RWPE1 (cell line): ENCODE data around the gene TPRG1L.
"Not testable (repeated sequence)": the region's sequence is repeated elsewhere in the genome, so short reads cannot be mapped to it uniquely, and the experiment has no call there.

Experiments used
- CTCF ChIA-PET: fragments of 350-600 bp; sonication (Branson Sonifier 250); formaldehyde crosslinking; extraction: SDS; loops from one replicate; lab custom pipeline; 2021; lab: Yijun Ruan, JAX
- POLR2A ChIA-PET: fragments of 400-600 bp; formaldehyde crosslinking; extraction: SDS; loops from one replicate; lab custom pipeline; 2020; ENCODE audit warnings: antibody characterized with exemption; ENCODE audit not compliant: low non-redundant PET; lab: Yijun Ruan, JAX
- DNase-seq: peaks from one replicate; pipeline ENCODE4 v3.0.0; 2012; ENCODE audit warnings: low spot score
- H3K27ac ChIP-seq: fragments of 450-650 bp; 2 replicates; pipeline ENCODE4 v1.5.1; 2017
- TF ChIP-seq, protein P1 (sequence below): fragments of 450-650 bp; conservative IDR thresholded peaks from 2 replicates; pipeline ENCODE4 v1.5.1; 2017; ENCODE audit warnings: low read depth, mild to moderate bottlenecking

Gene TPRG1L

DNA sequence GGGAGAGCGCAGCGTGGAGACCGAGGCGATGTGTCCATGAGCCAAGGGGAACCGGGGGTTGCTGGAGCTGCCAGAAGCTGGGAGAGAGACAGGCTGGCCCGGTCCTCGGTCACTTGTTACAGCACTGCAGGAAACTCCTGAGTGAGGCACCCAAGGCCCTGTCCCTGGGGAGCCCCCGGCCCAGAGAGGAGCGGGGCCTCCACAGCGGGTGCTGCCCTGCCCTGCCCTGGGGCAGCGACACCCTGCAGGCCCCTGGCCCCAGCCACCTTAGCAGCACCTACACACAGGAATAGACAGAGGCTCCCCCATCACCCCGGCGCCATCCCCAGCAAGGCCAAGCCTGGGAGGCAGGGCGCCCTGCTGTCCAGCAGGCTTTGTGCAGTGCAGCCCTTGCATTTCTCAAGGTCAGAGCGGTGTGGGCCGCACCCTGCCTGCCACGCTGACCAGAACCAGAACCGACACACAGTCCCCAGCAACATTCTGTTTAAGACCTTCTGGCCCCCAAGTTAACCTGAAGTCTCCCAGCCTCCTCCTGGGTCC, 6.9 kb upstream of the TPRG1L start:
- TF ChIP-seq, protein P1, sequence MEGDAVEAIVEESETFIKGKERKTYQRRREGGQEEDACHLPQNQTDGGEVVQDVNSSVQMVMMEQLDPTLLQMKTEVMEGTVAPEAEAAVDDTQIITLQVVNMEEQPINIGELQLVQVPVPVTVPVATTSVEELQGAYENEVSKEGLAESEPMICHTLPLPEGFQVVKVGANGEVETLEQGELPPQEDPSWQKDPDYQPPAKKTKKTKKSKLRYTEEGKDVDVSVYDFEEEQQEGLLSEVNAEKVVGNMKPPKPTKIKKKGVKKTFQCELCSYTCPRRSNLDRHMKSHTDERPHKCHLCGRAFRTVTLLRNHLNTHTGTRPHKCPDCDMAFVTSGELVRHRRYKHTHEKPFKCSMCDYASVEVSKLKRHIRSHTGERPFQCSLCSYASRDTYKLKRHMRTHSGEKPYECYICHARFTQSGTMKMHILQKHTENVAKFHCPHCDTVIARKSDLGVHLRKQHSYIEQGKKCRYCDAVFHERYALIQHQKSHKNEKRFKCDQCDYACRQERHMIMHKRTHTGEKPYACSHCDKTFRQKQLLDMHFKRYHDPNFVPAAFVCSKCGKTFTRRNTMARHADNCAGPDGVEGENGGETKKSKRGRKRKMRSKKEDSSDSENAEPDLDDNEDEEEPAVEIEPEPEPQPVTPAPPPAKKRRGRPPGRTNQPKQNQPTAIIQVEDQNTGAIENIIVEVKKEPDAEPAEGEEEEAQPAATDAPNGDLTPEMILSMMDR, result no peak

DNA sequence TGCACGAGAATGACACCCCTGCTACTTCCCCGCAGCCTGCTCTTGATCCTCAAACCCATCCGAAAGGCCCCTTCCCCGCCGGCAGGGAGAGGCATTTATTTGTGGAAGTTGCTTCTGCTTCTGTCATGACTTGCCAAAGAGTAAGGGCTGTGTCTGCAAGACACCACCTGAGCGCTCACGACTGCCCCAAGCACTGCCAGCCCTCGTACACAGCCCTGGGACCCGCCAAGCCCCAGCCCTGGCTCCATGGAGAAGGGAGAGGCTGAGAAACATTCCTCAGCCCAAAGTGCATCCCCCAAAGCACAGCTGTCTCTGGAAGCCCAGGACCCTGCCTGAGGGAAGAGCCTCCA, 6.3 kb upstream of the TPRG1L start:
- no peak overlapping the region for H3K27ac ChIP-seq
- TF ChIP-seq, protein P1, result no peak
- CTCF ChIA-PET, result interaction anchor here (0.8 to 4.6 kb wide), 27 partner anchors 9 to 165 kb away, joined by 3 to 46 read pairs (median 5); partner anchors contain the start of gene ARHGEF16
- POLR2A ChIA-PET, result interaction anchor here (0.6 kb wide), 1 partner anchor 33 kb away, joined by 3 read pairs; no protein-coding TSS in a partner anchor
- DNase-seq, result no peak

More for the DNA sequence above, 6.9 kb upstream of the TPRG1L start:
- CTCF ChIA-PET, result interaction anchor here (1.4 to 4.6 kb wide), 3 partner anchors 8 to 164 kb away, joined by 3 to 46 read pairs (median 6); partner anchors contain the start of gene ARHGEF16
- POLR2A ChIA-PET, result no interaction called here
- no peak for DNase-seq
- no peak overlapping the region for H3K27ac ChIP-seq

DNA sequence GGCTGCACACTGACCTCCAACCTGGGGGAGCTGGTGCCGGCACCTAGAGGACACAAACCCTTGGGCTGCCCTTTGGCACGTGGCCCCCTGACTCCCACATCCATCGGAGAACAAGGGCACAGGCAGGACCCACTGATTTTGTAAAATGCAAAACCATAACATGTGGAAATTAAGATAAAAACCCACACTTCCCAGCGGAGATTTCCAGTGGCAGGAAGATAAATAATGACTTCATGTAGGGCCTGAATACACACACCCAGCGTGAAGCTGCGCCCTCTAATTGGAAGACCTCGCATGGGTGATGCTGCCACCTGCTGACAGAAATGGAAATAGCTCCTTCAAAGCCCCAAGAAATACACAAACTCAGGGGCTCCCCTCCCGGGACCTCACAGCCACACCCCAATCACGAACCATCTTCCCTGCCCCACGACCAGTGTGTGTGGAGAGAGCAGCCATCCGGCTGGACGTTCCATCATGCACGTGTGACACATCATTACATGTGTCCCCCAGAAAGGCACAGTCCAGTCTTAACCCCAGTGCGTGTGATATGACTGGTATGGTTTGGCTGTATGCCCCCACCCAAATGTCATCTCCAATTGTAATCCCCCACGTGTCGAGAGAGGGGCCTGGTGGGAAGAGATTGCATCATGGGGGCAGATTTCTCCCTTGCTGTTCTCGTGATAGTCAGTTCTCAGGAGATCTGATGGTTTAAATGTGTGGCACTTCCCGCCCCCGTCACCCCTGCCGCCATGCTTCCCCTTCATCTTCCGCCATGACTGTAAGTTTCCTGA, 5.7 kb upstream of the TPRG1L start:
- TF ChIP-seq, protein P1, result peak; percentile 83
- POLR2A ChIA-PET, result interaction anchor here (0.6 kb wide), 1 partner anchor 33 kb away, joined by 3 read pairs; no protein-coding TSS in a partner anchor

DNA sequence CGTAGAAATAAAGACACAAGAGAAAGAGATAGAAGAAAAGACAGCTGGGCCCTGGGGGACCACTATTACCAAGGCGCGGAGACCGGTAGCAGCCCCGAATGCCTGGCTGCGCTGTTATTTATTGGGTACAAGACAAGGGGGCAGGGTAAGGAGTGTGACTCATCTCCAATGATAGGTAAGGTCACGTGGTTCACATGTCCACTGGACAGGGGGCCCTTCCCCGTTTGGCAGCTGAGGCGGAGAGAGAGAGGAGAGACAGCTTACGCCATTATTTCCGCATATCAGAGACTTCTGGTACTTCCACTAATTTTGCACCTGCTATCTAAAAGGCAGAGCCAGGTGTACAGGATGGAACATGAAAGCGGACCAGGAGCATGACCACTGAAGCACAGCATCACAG, 4.1 kb upstream of the TPRG1L start:
- TF ChIP-seq, protein P1, result no peak
- DNase-seq, result no peak
- ChIA-PET POLR2A (no interaction called here), CTCF (interaction anchor here (0.8 to 4.6 kb wide), 7 partner anchors 56 to 167 kb away, joined by 3 to 46 read pairs (median 5); partner anchors contain the start of gene ARHGEF16)
- no peak overlapping the region for H3K27ac ChIP-seq

More for the DNA sequence above, 5.7 kb upstream of the TPRG1L start:
- DNase-seq, result peak; percentile 81
- no peak overlapping the region for H3K27ac ChIP-seq
- CTCF ChIA-PET, result interaction anchor here (0.6 to 4.6 kb wide), 31 partner anchors 10 to 165 kb away, joined by 3 to 46 read pairs (median 4); partner anchors contain the start of gene ARHGEF16

DNA sequence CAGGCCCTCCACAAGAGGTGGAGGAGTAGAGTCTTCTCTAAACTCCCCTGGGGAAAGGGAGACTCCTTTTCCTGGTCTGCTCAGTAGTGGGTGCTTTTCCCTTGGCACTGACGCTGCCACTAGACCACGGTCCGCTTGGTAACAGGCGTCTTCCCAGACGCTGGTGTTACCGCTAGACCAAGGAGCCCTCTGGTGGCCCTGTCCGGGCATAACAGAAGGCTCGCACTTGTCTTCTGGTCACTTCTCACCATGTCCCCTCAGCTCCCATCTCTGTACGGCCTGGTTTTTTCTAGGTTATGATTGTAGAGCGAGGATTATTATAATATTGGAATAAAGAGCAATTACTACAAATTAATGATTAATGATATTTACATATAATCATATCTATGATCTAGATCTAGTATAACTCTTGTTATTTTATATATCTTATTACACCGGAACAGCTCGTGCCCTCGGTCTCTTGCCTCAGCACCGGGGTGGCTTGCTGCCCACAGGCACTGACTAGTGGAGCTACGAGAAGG, 3.6 kb upstream of the TPRG1L start:
- H3K27ac ChIP-seq, POLR2A ChIA-PET, DNase-seq: not testable (repeated sequence)
- TF ChIP-seq, protein P1, result peak; percentile 79
- CTCF ChIA-PET, result interaction anchor here (0.6 to 4.6 kb wide), 8 partner anchors 56 to 168 kb away, joined by 3 to 46 read pairs (median 5); partner anchors contain the start of gene ARHGEF16

DNA sequence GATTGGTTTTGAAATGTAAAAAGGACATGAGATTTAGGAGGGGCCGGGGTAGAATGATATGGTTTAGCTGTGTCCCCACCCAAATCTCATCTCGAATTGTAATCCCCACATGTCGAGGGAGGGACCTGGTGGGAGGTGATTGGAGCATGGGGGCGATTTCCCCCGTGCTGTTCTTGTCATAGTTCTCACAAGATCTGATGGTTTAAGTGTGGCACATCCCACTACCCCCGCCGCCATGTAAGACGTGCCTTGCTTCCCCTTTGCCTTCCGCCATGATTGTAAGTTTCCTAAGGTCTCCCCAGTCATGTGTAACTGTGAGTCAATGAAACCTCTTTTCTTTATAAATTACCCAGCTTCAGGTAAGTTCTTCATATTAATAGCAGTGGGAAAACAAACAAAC, 2.7 kb upstream of the TPRG1L start:
- H3K27ac ChIP-seq, POLR2A ChIA-PET, DNase-seq: not testable (repeated sequence)
- CTCF ChIA-PET, result interaction anchor here (0.6 to 2.5 kb wide), 5 partner anchors 57 to 169 kb away, joined by 3 to 18 read pairs (median 5); no protein-coding TSS in a partner anchor
